Measurements from ENCODE around the gene AMOTL2. TPM values are rescaled to one million over a fixed set of nuclear protein-coding genes. Genes with fewer than 3 reads are reported as not detected.

The AMOTL2 gene
- total and polyA plus RNA-seq, 10 of the 15 experiments (the other 5 are each of a cell fraction or from before 2014, with no cell fraction given), result 0.20 to 0.33 TPM; not detected in 8

DNA sequence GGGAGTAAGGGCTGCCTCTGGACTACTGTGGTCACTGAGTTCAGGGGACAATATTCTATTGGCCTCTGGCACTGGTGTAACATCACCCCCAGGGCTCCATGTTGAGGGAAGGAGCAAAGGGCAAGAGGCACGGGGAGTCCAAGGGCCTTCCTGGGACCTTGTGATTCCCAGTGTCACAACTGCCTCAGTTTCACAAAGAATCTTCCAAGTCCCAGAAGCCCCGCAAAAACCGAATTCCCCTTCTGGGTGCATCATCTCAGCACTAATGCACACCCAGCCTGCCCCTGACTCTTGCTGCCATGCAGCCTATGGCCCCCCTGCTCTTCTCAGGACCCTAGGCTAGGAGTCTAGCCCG, 5.5 kb downstream of the AMOTL2 start (continued):
- TF ChIP-seq, protein P1, sequence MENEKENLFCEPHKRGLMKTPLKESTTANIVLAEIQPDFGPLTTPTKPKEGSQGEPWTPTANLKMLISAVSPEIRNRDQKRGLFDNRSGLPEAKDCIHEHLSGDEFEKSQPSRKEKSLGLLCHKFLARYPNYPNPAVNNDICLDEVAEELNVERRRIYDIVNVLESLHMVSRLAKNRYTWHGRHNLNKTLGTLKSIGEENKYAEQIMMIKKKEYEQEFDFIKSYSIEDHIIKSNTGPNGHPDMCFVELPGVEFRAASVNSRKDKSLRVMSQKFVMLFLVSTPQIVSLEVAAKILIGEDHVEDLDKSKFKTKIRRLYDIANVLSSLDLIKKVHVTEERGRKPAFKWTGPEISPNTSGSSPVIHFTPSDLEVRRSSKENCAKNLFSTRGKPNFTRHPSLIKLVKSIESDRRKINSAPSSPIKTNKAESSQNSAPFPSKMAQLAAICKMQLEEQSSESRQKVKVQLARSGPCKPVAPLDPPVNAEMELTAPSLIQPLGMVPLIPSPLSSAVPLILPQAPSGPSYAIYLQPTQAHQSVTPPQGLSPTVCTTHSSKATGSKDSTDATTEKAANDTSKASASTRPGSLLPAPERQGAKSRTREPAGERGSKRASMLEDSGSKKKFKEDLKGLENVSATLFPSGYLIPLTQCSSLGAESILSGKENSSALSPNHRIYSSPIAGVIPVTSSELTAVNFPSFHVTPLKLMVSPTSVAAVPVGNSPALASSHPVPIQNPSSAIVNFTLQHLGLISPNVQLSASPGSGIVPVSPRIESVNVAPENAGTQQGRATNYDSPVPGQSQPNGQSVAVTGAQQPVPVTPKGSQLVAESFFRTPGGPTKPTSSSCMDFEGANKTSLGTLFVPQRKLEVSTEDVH (IDR thresholded peaks at IDR 0.05; ENCODE audit: low read depth, partially characterized antibody), result no peak
- no peak for TF ChIP-seq POLR2AphosphoS5 (IDR thresholded peaks at IDR 0.05; ENCODE audit: low read length)
- TF ChIP-seq HDAC6 (IDR thresholded peaks at IDR 0.05; ENCODE audit: unreplicated experiment), result no peak
- TF ChIP-seq SUZ12 (IDR thresholded peaks at IDR 0.05; ENCODE audit: unreplicated experiment), result no peak
- no peak for TF ChIP-seq ATF7 (IDR thresholded peaks at IDR 0.05; ENCODE audit: low read depth)
- TF ChIP-seq SUPT20H (IDR thresholded peaks at IDR 0.05; ENCODE audit: borderline replicate concordance, control insufficient read depth, low read depth, low read length), result no peak
- TF ChIP-seq RAD21 (IDR thresholded peaks at IDR 0.05; ENCODE audit: insufficient read depth, low read depth, low read length), result no peak
- no peak for TF ChIP-seq BRCA1 (IDR thresholded peaks at IDR 0.05; ENCODE audit: low read depth, low read length)
- TF ChIP-seq NBN (IDR thresholded peaks at IDR 0.05), result no peak
- TF ChIP-seq SP1 (IDR thresholded peaks at IDR 0.05; ENCODE audit: low read depth, low read length), result no peak

DNA sequence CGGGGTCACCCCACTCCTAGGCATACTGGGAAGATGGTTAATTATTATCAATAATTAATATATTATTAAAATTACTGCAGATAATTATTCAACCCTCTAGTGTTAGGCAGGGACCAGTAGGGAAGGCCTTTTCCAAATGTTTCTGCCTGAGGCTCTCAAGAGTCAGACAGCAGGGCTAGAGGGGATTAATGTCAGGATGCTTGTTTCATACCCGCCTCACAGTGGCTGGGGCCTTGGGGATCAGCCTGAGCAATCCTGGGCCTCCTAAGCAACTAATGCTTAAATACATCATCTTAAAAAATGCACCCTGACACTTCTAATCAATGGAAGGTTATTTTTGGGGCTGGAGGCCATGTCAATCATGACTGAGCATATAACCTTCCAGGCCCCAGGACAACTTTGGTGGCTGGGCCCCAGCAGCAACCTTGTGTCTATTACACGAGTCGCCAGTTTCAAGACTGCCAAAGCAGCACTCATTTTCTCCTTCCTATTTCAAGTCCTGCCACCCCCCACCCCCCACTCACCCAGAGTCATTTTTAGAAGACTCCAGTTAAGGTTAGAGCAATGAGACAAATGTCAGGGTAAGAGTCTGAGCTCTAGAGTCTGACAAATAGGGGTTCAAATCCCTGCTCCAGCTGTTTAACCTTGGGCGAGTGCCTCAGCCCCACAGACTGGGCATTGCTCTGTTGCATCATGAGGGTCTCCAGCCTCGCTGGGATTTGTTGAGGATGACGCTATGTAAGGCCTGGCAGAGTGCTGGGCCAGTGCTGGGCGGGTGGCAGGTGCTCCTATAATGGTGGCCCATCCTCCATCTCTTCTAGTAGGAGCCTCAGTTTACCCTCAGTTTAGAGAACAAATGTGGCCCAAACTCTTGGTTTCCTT, 6.1 kb downstream of the AMOTL2 start:
- H2AFZ ChIP-seq (ENCODE audit: control insufficient read depth, low read depth, low read length), result no peak overlapping the region
- ChIA-PET RAD21 (ENCODE audit: unreplicated experiment) (no interaction called here), POLR2A (no interaction called here), SMC1A (ENCODE audit: uncharacterized antibody, unreplicated experiment) (no interaction called here), CTCF (no interaction called here)
- FAIRE-seq, result no peak
- TF ChIP-seq SMAD5 (IDR thresholded peaks at IDR 0.05; ENCODE audit: low read depth), result no peak
- no peak for TF ChIP-seq TAF1 (IDR thresholded peaks at IDR 0.05; ENCODE audit: borderline replicate concordance, low read depth, low read length)
- TF ChIP-seq, protein P2, sequence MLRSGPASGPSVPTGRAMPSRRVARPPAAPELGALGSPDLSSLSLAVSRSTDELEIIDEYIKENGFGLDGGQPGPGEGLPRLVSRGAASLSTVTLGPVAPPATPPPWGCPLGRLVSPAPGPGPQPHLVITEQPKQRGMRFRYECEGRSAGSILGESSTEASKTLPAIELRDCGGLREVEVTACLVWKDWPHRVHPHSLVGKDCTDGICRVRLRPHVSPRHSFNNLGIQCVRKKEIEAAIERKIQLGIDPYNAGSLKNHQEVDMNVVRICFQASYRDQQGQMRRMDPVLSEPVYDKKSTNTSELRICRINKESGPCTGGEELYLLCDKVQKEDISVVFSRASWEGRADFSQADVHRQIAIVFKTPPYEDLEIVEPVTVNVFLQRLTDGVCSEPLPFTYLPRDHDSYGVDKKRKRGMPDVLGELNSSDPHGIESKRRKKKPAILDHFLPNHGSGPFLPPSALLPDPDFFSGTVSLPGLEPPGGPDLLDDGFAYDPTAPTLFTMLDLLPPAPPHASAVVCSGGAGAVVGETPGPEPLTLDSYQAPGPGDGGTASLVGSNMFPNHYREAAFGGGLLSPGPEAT (IDR thresholded peaks at IDR 0.05; ENCODE audit: low read depth), result no peak
- TF ChIP-seq, protein P3, sequence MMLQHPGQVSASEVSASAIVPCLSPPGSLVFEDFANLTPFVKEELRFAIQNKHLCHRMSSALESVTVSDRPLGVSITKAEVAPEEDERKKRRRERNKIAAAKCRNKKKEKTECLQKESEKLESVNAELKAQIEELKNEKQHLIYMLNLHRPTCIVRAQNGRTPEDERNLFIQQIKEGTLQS (IDR thresholded peaks at IDR 0.05; ENCODE audit: borderline replicate concordance, extremely low read depth, low read depth, low read length), result no peak
- no peak for TF ChIP-seq KLF5 (IDR thresholded peaks at IDR 0.05; ENCODE audit: partially characterized antibody)
- TF ChIP-seq SUZ12 (IDR thresholded peaks at IDR 0.05; ENCODE audit: unreplicated experiment), result no peak
- TF ChIP-seq TARDBP (IDR thresholded peaks at IDR 0.05; ENCODE audit: borderline replicate concordance), result no peak
- TF ChIP-seq STAT3 (IDR thresholded peaks at IDR 0.05; ENCODE audit: low read depth, low read length), result no peak
- ATAC-seq, result no peak
- H3K4me2 ChIP-seq (ENCODE audit: control insufficient read depth, insufficient read depth), result no peak overlapping the region
- H3K4me1 ChIP-seq (ENCODE audit: control insufficient read depth, insufficient read depth, low read length), result no peaks in the 10 kb centered on the region
- no peak for DNase-seq (ENCODE audit: low read depth, low spot score)
- H3K9me3 ChIP-seq (replicated peaks; ENCODE audit: control insufficient read depth, insufficient read depth, low read length), result no peaks in the 10 kb centered on the region
- no peak overlapping the region for H3K9ac ChIP-seq (ENCODE audit: control insufficient read depth, insufficient read depth, low read length)
- peaks cover 4 to 7% of the 10 kb centered on the region in 2 experiments for H3K27me3 ChIP-seq (replicated peaks in 1 of 2; ENCODE audit: control insufficient read depth in 2 of 2, insufficient read depth in 2 of 2, low read length in 1 of 2)
- H3K79me2 ChIP-seq (ENCODE audit: control insufficient read depth, insufficient read depth, low read length), result no peaks in the 10 kb centered on the region
- intact Hi-C loops (cut with micrococcal nuclease; ENCODE audit: unreplicated experiment) (no loop called here), in situ Hi-C loops (cut with MboI) (no loop called here)
- H3K27ac ChIP-seq (ENCODE audit: control insufficient read depth, insufficient read depth), result no peak overlapping the region
- no peaks in the 10 kb centered on the region for H3K36me3 ChIP-seq (ENCODE audit: control insufficient read depth in 2 of 2, insufficient read depth in 2 of 2, low read length in 1 of 2)
- no peaks in the 10 kb centered on the region for H4K20me1 ChIP-seq (ENCODE audit: control insufficient read depth, insufficient read depth)
- WGBS (ENCODE audit: insufficient coverage, insufficient replicate concordance, low lambda C conversion rate, missing lambda C conversion rate), result 18% methylated on average over 8 of the region's 8 CpGs
- no peak overlapping the region for H3K4me3 ChIP-seq
- BruUV-seq (replicated peaks), result no TSS peak
